Tibial nerve (tissue), 4 donors: ENCODE data around the gene MT1E. TPM values are rescaled to one million over a fixed set of nuclear protein-coding genes. Genes with fewer than 3 reads are reported as not detected.
"Not testable (repeated sequence)": the region's sequence is repeated elsewhere in the genome, so short reads cannot be mapped to it uniquely, and the experiment has no call there.

Source experiments
- DNase-seq, 2 donors: peaks; one replicate each; pipeline ENCODE4 v3.0.0-alpha.2; 2019; ENCODE audit warnings: low spot score in 2 of 2
- H3K27ac ChIP-seq, 4 donors: fragments of 200-600 bp; sonication (generic) in 3 of 4; one replicate each; pipeline ENCODE4 v1.5.1; 2017 to 2019; ENCODE audit warnings: mild to moderate bottlenecking in 1 of 4
- H3K27me3 ChIP-seq, 2 donors: fragments of 200-600 bp; sonication (generic) in 1 of 2; one replicate each; pipeline versions ENCODE4 v1.5.1 to v1.6.0; 2017 to 2019
- H3K36me3 ChIP-seq, 3 donors: fragments of 200-600 bp; sonication (generic); one replicate each; pipeline ENCODE4 v1.5.1; 2018 to 2019
- H3K4me1 ChIP-seq, 4 donors: fragments of 200-600 bp; sonication (generic) in 3 of 4; one replicate each; pipeline ENCODE4 v1.5.1; 2017 to 2019
- H3K4me3 ChIP-seq, 4 donors: fragments of 200-600 bp; sonication (generic) in 3 of 4; one replicate each; pipeline ENCODE4 v1.5.1; 2017 to 2019; ENCODE audit warnings: mild to moderate bottlenecking in 1 of 4, moderate library complexity in 1 of 4
- H3K9me3 ChIP-seq, 4 donors: fragments of 200-600 bp; sonication (generic) in 3 of 4; one replicate each; pipeline ENCODE4 v1.5.1; 2017 to 2019
- CTCF ChIP-seq, 5 experiments: fragments of 200-600 bp in 3 of 5; fragments of 450-650 bp in 2 of 5; sonication (generic) in 3 of 5; IDR thresholded peaks; one replicate each; pipeline ENCODE4 v1.5.1; 2016 to 2019; ENCODE audit warnings: antibody characterized with exemption in 5 of 5, mild to moderate bottlenecking in 3 of 5, moderate library complexity in 2 of 5
- EP300 ChIP-seq, 2 donors: sonication (generic); formaldehyde crosslinking; IDR thresholded peaks; one replicate each; pipeline ENCODE4 v1.6.1; 2017; ENCODE audit warnings: antibody characterized with exemption in 2 of 2, mild to moderate bottlenecking in 1 of 2
- POLR2A ChIP-seq, 2 donors: fragments of 450-650 bp; IDR thresholded peaks; one replicate each; pipeline ENCODE4 v1.6.1; 2017; ENCODE audit warnings: antibody characterized with exemption in 2 of 2, mild to moderate bottlenecking in 2 of 2, moderate library complexity in 2 of 2
- WGBS, 2 donors: methylation state at CpG; one replicate each; pipeline ENCODE4 v1.1.5; 2018; 5-methylcytosine and 5-hydroxymethylcytosine counted together
- total RNA-seq, 4 donors: library from RNA; depleted of rRNA; stranded (reverse); fragments of >200 nt; gene quantifications; one replicate each; pipeline ENCODE4 v1.1.0, GENCODE V29; 2016

The MT1E gene
- total RNA-seq, 4 donors from 2014 or later = 229 to 1,068 (median 290) TPM

GRCh38 chr16:56669005-56669839, 43.6 kb downstream of the MT1E start, which contains the start of gene MT1H:
Gene MT1H (plus strand): TSS chr16:56669814. CDS start chr16:56669885, 71 bp downstream.
- no peak within 1 kb of the TSS for H3K27ac ChIP-seq
- TF ChIP-seq CTCF (IDR thresholded peaks at IDR 0.05) (no peak), POLR2A (IDR thresholded peaks at IDR 0.05) (no peak), EP300 (IDR thresholded peaks at IDR 0.05) (no peak)

GRCh38 chr16:56669840-56670619, 44.4 kb downstream of the MT1E start:
- Histone ChIP-seq H3K4me3 (no peak overlapping the region), H3K9me3 (no peaks in the 10 kb centered on the region), H3K27me3 (peaks cover 0 to 94% of the 10 kb centered on the region in 2 donors), H3K27ac (no peak overlapping the region), H3K4me1 (peaks cover 0 to 30% (median 9%) of the 10 kb centered on the region in 4 donors), H3K36me3 (no peaks in the 10 kb centered on the region)
- TF ChIP-seq EP300 (IDR thresholded peaks at IDR 0.05) (no peak), POLR2A (IDR thresholded peaks at IDR 0.05) (no peak), CTCF (IDR thresholded peaks at IDR 0.05) (no peak)
- no peak for DNase-seq
- WGBS, 2 donors = 27 to 36% methylated on average over 18 to 19 of the region's 19 CpGs

More at GRCh38 chr16:56669005-56669839, 43.6 kb downstream of the MT1E start, which contains the start of gene MT1H:
- Histone ChIP-seq H3K9me3 (no peaks in the 10 kb centered on the region), H3K27me3 (peaks cover 0 to 98% of the 10 kb centered on the region in 2 donors), H3K4me1 (peaks cover 0 to 30% (median 9%) of the 10 kb centered on the region in 4 donors), H3K36me3 (no peaks in the 10 kb centered on the region), H3K4me3 (no peak within 1 kb of the TSS)
- WGBS, 2 donors = 14 to 18% methylated on average over 38 of the region's 38 CpGs
- no peak for DNase-seq

GRCh38 chr16:56670620-56670934, 45.0 kb downstream of the MT1E start:
- no peak for DNase-seq
- Histone ChIP-seq H3K4me3 (no peak overlapping the region), H3K9me3 (no peaks in the 10 kb centered on the region), H3K4me1 (peaks cover 0 to 33% (median 9%) of the 10 kb centered on the region in 4 donors), H3K36me3 (no peaks in the 10 kb centered on the region), H3K27me3 (peaks cover 0 to 95% of the 10 kb centered on the region in 2 donors), H3K27ac (no peak overlapping the region)
- no peak for TF ChIP-seq EP300 (IDR thresholded peaks at IDR 0.05)
- TF ChIP-seq POLR2A (IDR thresholded peaks at IDR 0.05) = no peak
- TF ChIP-seq CTCF (IDR thresholded peaks at IDR 0.05) = no peak
- WGBS, 2 donors = 79% methylated on average over 2 of the region's 2 CpGs; no CpG with 5 or more reads in 1 of the 2 donors

DNA sequence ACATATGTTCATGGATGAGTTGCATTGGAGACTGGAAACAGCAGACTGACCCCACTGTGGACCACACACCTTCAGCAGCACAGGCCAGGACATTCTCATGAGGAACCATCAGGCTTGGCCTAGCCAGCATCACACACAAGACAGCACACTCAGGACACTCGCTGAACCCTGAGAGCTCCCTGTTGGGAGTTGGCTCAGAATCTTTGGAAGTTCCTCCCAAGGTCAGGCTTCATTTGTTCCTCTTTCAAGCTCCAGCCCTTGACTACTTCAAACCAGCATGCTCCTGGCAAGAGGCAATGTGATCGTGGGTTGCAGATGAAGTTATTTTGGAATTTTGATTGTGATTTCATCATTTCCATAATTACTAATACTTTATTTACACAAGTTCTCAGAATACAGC, 46.1 kb downstream of the MT1E start:
- H3K27ac ChIP-seq, H3K9me3 ChIP-seq, H3K36me3 ChIP-seq, DNase-seq, H3K4me3 ChIP-seq: not testable (repeated sequence)
- WGBS, 2 donors = 60 to 62% methylated on average over 2 of the region's 2 CpGs
- peak in 1 of 2 donors; percentile 27 for TF ChIP-seq EP300 (IDR thresholded peaks at IDR 0.05)
- Histone ChIP-seq H3K27me3 (peaks cover 0 to 95% of the 10 kb centered on the region in 2 donors), H3K4me1 (peaks cover 0 to 39% (median 14%) of the 10 kb centered on the region in 4 donors)

DNA sequence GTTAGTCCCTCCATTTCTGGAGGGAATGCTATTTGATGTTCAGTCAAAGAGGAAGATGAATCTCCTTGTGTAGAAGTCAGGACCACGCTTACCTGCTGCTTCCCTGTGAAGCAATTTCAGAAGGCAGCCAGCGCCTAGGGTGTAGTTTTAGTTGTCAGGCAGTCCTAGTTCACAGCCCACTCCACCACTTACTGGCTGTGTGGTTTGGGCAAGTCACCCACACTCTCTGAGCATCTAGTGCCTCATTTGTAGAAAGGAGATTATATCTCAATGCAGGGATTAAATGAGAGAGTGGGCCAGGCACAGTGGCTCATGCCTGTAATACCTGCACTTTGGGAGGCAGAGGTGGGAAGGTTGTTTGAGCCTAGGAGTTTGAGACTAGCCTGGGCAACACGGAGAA, 46.6 kb downstream of the MT1E start:
- H3K36me3 ChIP-seq, H3K4me3 ChIP-seq, H3K27ac ChIP-seq, DNase-seq, H3K9me3 ChIP-seq: not testable (repeated sequence)
- H3K4me1 ChIP-seq = peaks cover 0 to 39% (median 14%) of the 10 kb centered on the region in 4 donors
- WGBS, 2 donors = 68 to 84% methylated on average over 3 of the region's 3 CpGs
- H3K27me3 ChIP-seq = peaks cover 0 to 91% of the 10 kb centered on the region in 2 donors
